Prostate gland (tissue), 2 donors: ENCODE measurements around the gene KIAA1755. TPM values are rescaled to one million over a fixed set of nuclear protein-coding genes. Genes with fewer than 3 reads are reported as not detected.
"Not testable (repeated sequence)": the region's sequence is repeated elsewhere in the genome, so short reads cannot be mapped to it uniquely, and the experiment has no call there.

Source experiments
- DNase-seq: peaks from one replicate; pipeline ENCODE4 v3.0.0-alpha.2; 2019; ENCODE audit warnings: low spot score
- H3K27ac ChIP-seq, 2 donors: fragments of 200-600 bp; sonication (generic); 2 replicates each; pipeline ENCODE4 v1.5.1; 2017 to 2019
- H3K27me3 ChIP-seq: fragments of 200-600 bp; sonication (generic); replicated peaks from 2 replicates; pipeline ENCODE4 v1.5.1; 2019; ENCODE audit not compliant: insufficient read depth
- H3K36me3 ChIP-seq, 2 donors: fragments of 200-600 bp; sonication (generic); 1 replicate in 1 of 2; 2 replicates in 1 of 2; pipeline versions ENCODE4 v1.5.1 to v1.8.1; 2017 to 2019
- H3K4me1 ChIP-seq: fragments of 200-600 bp; sonication (generic); replicated peaks from 2 replicates; pipeline ENCODE4 v1.5.1; 2019
- H3K4me3 ChIP-seq, 2 donors: fragments of 200-600 bp; sonication (generic); 2 replicates each; pipeline ENCODE4 v1.5.1; 2017 to 2019
- H3K9me3 ChIP-seq: fragments of 200-600 bp; sonication (generic); 2 replicates; pipeline ENCODE4 v1.5.1; 2017
- POLR2A ChIP-seq: fragments of 450-650 bp; IDR thresholded peaks from one replicate; pipeline ENCODE4 v1.6.1; 2016; ENCODE audit warnings: antibody characterized with exemption, mild to moderate bottlenecking
- POLR2AphosphoS5 ChIP-seq: sonication (generic); formaldehyde crosslinking; IDR thresholded peaks from one replicate; pipeline ENCODE4 v1.6.1; 2017; ENCODE audit warnings: antibody characterized with exemption
- WGBS: methylation state at CpG from one replicate; pipeline ENCODE4 v1.1.5; 2018; 5-methylcytosine and 5-hydroxymethylcytosine counted together
- intact Hi-C: fragments of 100-400 bp; cut with DNase I; formaldehyde crosslinking; loops from one replicate; pipeline ENCODE4 v1.14.2; 2022
- total RNA-seq, 2 donors: library from RNA; depleted of rRNA; stranded (reverse); fragments of >200 nt; gene quantifications; one replicate each; pipeline ENCODE4 v1.1.0, GENCODE V29; 2016
- TF ChIP-seq, protein P1 (sequence below), 4 experiments: fragments of 200-600 bp in 2 of 4; fragments of 450-650 bp in 2 of 4; sonication (generic) in 2 of 4; IDR thresholded peaks; 1 replicate in 3 of 4; 2 replicates in 1 of 4; pipeline ENCODE4 v1.5.1; 2016 to 2019; ENCODE audit warnings: antibody characterized with exemption in 4 of 4, mild to moderate bottlenecking in 2 of 4, moderate library complexity in 2 of 4

KIAA1755 gene
- total RNA-seq, 2 donors from 2014 or later = 5.0 to 10.8 TPM

GRCh38 chr20:38283236-38283635, 22.7 kb upstream of the KIAA1755 start:
- intact Hi-C loops = no loop called here
- TF ChIP-seq POLR2AphosphoS5 = no peak
- H3K9me3 ChIP-seq = no peaks in the 10 kb centered on the region
- no peaks in the 10 kb centered on the region for H3K27me3 ChIP-seq
- H3K4me1 ChIP-seq = no peaks in the 10 kb centered on the region
- no peak overlapping the region for H3K27ac ChIP-seq
- no peak overlapping the region for H3K4me3 ChIP-seq
- WGBS = 97% methylated on average over 2 of the region's 2 CpGs
- H3K36me3 ChIP-seq = no peaks in the 10 kb centered on the region
- no peak for DNase-seq

GRCh38 chr20:38281176-38281915, 20.8 kb upstream of the KIAA1755 start:
- H3K36me3 ChIP-seq, DNase-seq: not testable (repeated sequence)

GRCh38 chr20:38278763-38279162, 18.2 kb upstream of the KIAA1755 start:
- Histone ChIP-seq H3K4me1 (no peaks in the 10 kb centered on the region), H3K9me3 (no peaks in the 10 kb centered on the region), H3K27me3 (no peaks in the 10 kb centered on the region), H3K36me3 (no peaks in the 10 kb centered on the region), H3K27ac (no peak overlapping the region), H3K4me3 (no peak overlapping the region)
- 86% methylated on average over 2 of the region's 2 CpGs for WGBS
- TF ChIP-seq POLR2A (no peak), POLR2AphosphoS5 (no peak)
- TF ChIP-seq, protein P1, sequence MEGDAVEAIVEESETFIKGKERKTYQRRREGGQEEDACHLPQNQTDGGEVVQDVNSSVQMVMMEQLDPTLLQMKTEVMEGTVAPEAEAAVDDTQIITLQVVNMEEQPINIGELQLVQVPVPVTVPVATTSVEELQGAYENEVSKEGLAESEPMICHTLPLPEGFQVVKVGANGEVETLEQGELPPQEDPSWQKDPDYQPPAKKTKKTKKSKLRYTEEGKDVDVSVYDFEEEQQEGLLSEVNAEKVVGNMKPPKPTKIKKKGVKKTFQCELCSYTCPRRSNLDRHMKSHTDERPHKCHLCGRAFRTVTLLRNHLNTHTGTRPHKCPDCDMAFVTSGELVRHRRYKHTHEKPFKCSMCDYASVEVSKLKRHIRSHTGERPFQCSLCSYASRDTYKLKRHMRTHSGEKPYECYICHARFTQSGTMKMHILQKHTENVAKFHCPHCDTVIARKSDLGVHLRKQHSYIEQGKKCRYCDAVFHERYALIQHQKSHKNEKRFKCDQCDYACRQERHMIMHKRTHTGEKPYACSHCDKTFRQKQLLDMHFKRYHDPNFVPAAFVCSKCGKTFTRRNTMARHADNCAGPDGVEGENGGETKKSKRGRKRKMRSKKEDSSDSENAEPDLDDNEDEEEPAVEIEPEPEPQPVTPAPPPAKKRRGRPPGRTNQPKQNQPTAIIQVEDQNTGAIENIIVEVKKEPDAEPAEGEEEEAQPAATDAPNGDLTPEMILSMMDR (IDR thresholded peaks at IDR 0.05) = no peak
- intact Hi-C loops = no loop called here
- no peak for DNase-seq

More at GRCh38 chr20:38281176-38281915, 20.8 kb upstream of the KIAA1755 start:
- 89% methylated on average over 6 of the region's 6 CpGs for WGBS
- H3K9me3 ChIP-seq, H3K27me3 ChIP-seq, H3K4me1 ChIP-seq, H3K4me3 ChIP-seq, intact Hi-C loops, H3K27ac ChIP-seq: not testable (repeated sequence)

DNA sequence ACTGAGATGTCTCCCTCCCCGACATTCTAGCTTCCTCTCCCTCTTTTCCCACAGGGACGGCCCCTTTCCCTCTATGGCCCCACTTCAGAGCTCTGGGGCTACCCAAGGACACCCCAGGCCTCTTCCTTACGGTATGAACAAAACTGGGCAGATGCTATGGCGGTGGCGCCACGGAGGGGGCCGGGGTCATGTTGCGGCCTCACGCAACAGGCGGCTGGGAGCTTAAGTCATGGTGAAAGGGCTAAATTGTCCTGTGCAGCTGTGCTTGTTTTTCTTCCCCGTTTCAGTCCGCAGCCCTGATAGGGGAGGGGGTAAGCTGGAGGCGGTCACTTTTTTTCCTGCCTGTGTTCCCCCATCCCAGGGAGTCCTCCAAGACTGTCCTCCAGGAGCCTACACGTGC, 17.6 kb upstream of the KIAA1755 start:
- Histone ChIP-seq H3K9me3 (no peaks in the 10 kb centered on the region), H3K4me1 (no peaks in the 10 kb centered on the region), H3K27me3 (no peaks in the 10 kb centered on the region), H3K27ac (no peak overlapping the region), H3K36me3 (no peaks in the 10 kb centered on the region), H3K4me3 (no peak overlapping the region)
- TF ChIP-seq POLR2AphosphoS5 (no peak), POLR2A (no peak)
- TF ChIP-seq, protein P1 (IDR thresholded peaks at IDR 0.05) = no peak
- 73% methylated on average over 14 of the region's 14 CpGs for WGBS
- intact Hi-C loops = no loop called here
- no peak for DNase-seq

- Histone ChIP-seq H3K4me1 (no peaks in the 10 kb centered on the region), H3K4me3 (no peak overlapping the region), H3K9me3 (no peaks in the 10 kb centered on the region), H3K27me3 (no peaks in the 10 kb centered on the region), H3K36me3 (no peaks in the 10 kb centered on the region), H3K27ac (no peak overlapping the region)
- intact Hi-C loops = no loop called here
- no peak for DNase-seq
- 81% methylated on average over 2 of the region's 2 CpGs for WGBS
- TF ChIP-seq POLR2AphosphoS5 = no peak
- no peak for TF ChIP-seq POLR2A
- TF ChIP-seq, protein P1 (IDR thresholded peaks at IDR 0.05) = no peak
Observed at GRCh38 chr20:38277691-38278090, 17.2 kb upstream of the KIAA1755 start.

- Histone ChIP-seq H3K4me3 (no peak overlapping the region), H3K9me3 (no peaks in the 10 kb centered on the region), H3K36me3 (no peaks in the 10 kb centered on the region), H3K27me3 (no peaks in the 10 kb centered on the region), H3K4me1 (no peaks in the 10 kb centered on the region), H3K27ac (no peak overlapping the region)
- DNase-seq = no peak
- WGBS = 94% methylated on average over 5 of the region's 5 CpGs
- intact Hi-C loops = no loop called here
- TF ChIP-seq POLR2AphosphoS5 (no peak), POLR2A (no peak)
- TF ChIP-seq, protein P1 (IDR thresholded peaks at IDR 0.05) = no peak
Observed at GRCh38 chr20:38277285-38277684, 16.8 kb upstream of the KIAA1755 start.
